HCT116 (cell line): Measurements from ENCODE around the gene SLC44A3.

Experiments
- CEBPB ChIP-seq: IDR thresholded peaks from 2 replicates; pipeline ENCODE4 v1.6.1; 2012; ENCODE audit warnings: low read depth
- RAD21 ChIP-seq: IDR thresholded peaks from 2 replicates; pipeline ENCODE4 v1.6.1; 2012; ENCODE audit warnings: low read depth, mild to moderate bottlenecking
- SRF ChIP-seq: IDR thresholded peaks from 2 replicates; pipeline ENCODE4 v1.6.1; 2012; ENCODE audit warnings: low read depth
- YY1 ChIP-seq: IDR thresholded peaks from 2 replicates; pipeline ENCODE4 v1.6.1; 2011; ENCODE audit warnings: low read length, low read depth, moderate library complexity, mild to moderate bottlenecking; ENCODE audit not compliant: insufficient replicate concordance; ENCODE audit errors: extremely low read depth
- ZBTB33 ChIP-seq: IDR thresholded peaks from 2 replicates; pipeline ENCODE4 v1.6.1; 2011; ENCODE audit warnings: mild to moderate bottlenecking, low read length, moderate library complexity; ENCODE audit not compliant: insufficient replicate concordance; ENCODE audit errors: extremely low read depth
- ZNF274 ChIP-seq: fragments of 200-500 bp; sonication (Bioruptor generic); IDR thresholded peaks from 2 replicates; pipeline ENCODE4 v1.6.1; 2014; ENCODE audit warnings: mild to moderate bottlenecking, low read depth, low read length, inconsistent platforms
- TF ChIP-seq, protein P1 (sequence below), 3 experiments: fragments of 200-600 bp in 1 of 3; sonication (generic) in 1 of 3; IDR thresholded peaks in 2 of 3; conservative IDR thresholded peaks in 1 of 3; 2 replicates each; pipeline ENCODE4 v1.5.1; 2012 to 2017; ENCODE audit warnings: low read depth in 2 of 3, low read length in 2 of 3, antibody characterized with exemption in 1 of 3, borderline replicate concordance in 1 of 3, control low read depth in 1 of 3, mild to moderate bottlenecking in 1 of 3, mixed read lengths in 1 of 3, mixed run types in 1 of 3, moderate library complexity in 1 of 3; ENCODE audit not compliant: insufficient read depth in 1 of 3
- TF ChIP-seq, protein P2 (sequence below): IDR thresholded peaks from 2 replicates; pipeline ENCODE4 v1.6.1; 2012

GRCh38 chr1:94884507-94884906, 64.3 kb downstream of the SLC44A3 start:
- TF ChIP-seq, protein P1, sequence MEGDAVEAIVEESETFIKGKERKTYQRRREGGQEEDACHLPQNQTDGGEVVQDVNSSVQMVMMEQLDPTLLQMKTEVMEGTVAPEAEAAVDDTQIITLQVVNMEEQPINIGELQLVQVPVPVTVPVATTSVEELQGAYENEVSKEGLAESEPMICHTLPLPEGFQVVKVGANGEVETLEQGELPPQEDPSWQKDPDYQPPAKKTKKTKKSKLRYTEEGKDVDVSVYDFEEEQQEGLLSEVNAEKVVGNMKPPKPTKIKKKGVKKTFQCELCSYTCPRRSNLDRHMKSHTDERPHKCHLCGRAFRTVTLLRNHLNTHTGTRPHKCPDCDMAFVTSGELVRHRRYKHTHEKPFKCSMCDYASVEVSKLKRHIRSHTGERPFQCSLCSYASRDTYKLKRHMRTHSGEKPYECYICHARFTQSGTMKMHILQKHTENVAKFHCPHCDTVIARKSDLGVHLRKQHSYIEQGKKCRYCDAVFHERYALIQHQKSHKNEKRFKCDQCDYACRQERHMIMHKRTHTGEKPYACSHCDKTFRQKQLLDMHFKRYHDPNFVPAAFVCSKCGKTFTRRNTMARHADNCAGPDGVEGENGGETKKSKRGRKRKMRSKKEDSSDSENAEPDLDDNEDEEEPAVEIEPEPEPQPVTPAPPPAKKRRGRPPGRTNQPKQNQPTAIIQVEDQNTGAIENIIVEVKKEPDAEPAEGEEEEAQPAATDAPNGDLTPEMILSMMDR (IDR thresholded peaks at IDR 0.05 in 2 of 3, conservative IDR thresholded peaks at IDR 0.05 in 1 of 3; ENCODE audit: borderline replicate concordance in 1 of 3, insufficient read depth in 1 of 3, low read depth in 2 of 3, low read length in 2 of 3): no peak
- TF ChIP-seq CEBPB (no peak), ZNF274 (no peak), YY1 (no peak), RAD21 (no peak), SRF (no peak), ZBTB33 (no peak)
- TF ChIP-seq, protein P2, sequence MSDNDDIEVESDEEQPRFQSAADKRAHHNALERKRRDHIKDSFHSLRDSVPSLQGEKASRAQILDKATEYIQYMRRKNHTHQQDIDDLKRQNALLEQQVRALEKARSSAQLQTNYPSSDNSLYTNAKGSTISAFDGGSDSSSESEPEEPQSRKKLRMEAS: no peak
